GM21390 (cell line): ENCODE measurements around the gene MAPKAP1.
"Not testable (repeated sequence)": the region's sequence is repeated elsewhere in the genome, so short reads cannot be mapped to it uniquely, and the experiment has no call there.

Source experiments
- ATAC-seq: cut with Tn5 transposase; IDR thresholded peaks from one replicate; pipeline ENCODE4 v1.9.1; 2021; ENCODE audit not compliant: unreplicated experiment

The MAPKAP1 gene

GRCh38 chr9:125570246-125570645 lies 136.8 kb downstream of the MAPKAP1 start:
- ATAC-seq: no peak

- no peak for ATAC-seq
Observed at GRCh38 chr9:125568621-125569020, 138.4 kb downstream of the MAPKAP1 start.

- ATAC-seq: not testable (repeated sequence)
Observed at GRCh38 chr9:125566051-125566450, 141.0 kb downstream of the MAPKAP1 start.

GRCh38 chr9:125565126-125565525 lies 141.9 kb downstream of the MAPKAP1 start:
- no peak for ATAC-seq

GRCh38 chr9:125564631-125565030 lies 142.4 kb downstream of the MAPKAP1 start:
- ATAC-seq: no peak

GRCh38 chr9:125561509-125562148 lies 145.4 kb downstream of the MAPKAP1 start:
- no peak for ATAC-seq

GRCh38 chr9:125559894-125560293 lies 147.1 kb downstream of the MAPKAP1 start:
- ATAC-seq: no peak

- ATAC-seq: no peak
Observed at GRCh38 chr9:125559194-125559593, 147.8 kb downstream of the MAPKAP1 start.

GRCh38 chr9:125558453-125559092 lies 148.4 kb downstream of the MAPKAP1 start:
- no peak for ATAC-seq

- no peak for ATAC-seq
Observed at GRCh38 chr9:125556046-125556721, 150.8 kb downstream of the MAPKAP1 start.

GRCh38 chr9:125554726-125555125 lies 152.3 kb downstream of the MAPKAP1 start:
- no peak for ATAC-seq

GRCh38 chr9:125551781-125552180 lies 155.2 kb downstream of the MAPKAP1 start:
- no peak for ATAC-seq

GRCh38 chr9:125549891-125550885 lies 156.8 kb downstream of the MAPKAP1 start:
- ATAC-seq: no peak

GRCh38 chr9:125549465-125549871 lies 157.5 kb downstream of the MAPKAP1 start:
- ATAC-seq: no peak

GRCh38 chr9:125549039-125549438 lies 158.0 kb downstream of the MAPKAP1 start:
- no peak for ATAC-seq

GRCh38 chr9:125548141-125548540 lies 158.9 kb downstream of the MAPKAP1 start:
- ATAC-seq: no peak

- ATAC-seq: no peak
Observed at GRCh38 chr9:125547368-125547767, 159.6 kb downstream of the MAPKAP1 start.

- no peak for ATAC-seq
Observed at GRCh38 chr9:125545845-125546244, 161.2 kb downstream of the MAPKAP1 start.

- no peak for ATAC-seq
Observed at GRCh38 chr9:125544988-125545651, 161.9 kb downstream of the MAPKAP1 start.

- no peak for ATAC-seq
Observed at GRCh38 chr9:125544484-125544883, 162.5 kb downstream of the MAPKAP1 start.
